SK-N-SH (cell line): ENCODE data around the gene ARID3A. TPM values are rescaled to one million over a fixed set of nuclear protein-coding genes. Genes with fewer than 3 reads are reported as not detected.

ENCODE experiments used
- CTCF ChIA-PET: fragments of 300-600, 350-600 bp; formaldehyde crosslinking; extraction: SDS; loops from one replicate; lab custom pipeline; 2021; lab: Yijun Ruan, JAX
- POLR2A ChIA-PET: fragments of 350-600 bp; sonication (Branson Sonifier 250); formaldehyde crosslinking; extraction: SDS; loops from one replicate; lab custom pipeline; 2020; ENCODE audit warnings: antibody characterized with exemption, inconsistent platforms; lab: Yijun Ruan, JAX
- DNase-seq: peaks from one replicate; pipeline ENCODE4 v3.0.0; 2012
- H2AFZ ChIP-seq: fragments of 200-600 bp; sonication (generic); 2 replicates; pipeline ENCODE4 v1.8.1; 2016; ENCODE audit warnings: antibody characterized with exemption, mild to moderate bottlenecking, low read depth
- H3F3A ChIP-seq: fragments of 200-600 bp; sonication (generic); replicated peaks from 2 replicates; pipeline ENCODE3; 2016; ENCODE audit warnings: antibody characterized with exemption, mild to moderate bottlenecking; ENCODE audit not compliant: insufficient read depth
- H3K27ac ChIP-seq, 2 experiments: fragments of 200-500 bp in 1 of 2; fragments of 200-600 bp in 1 of 2; sonication (Bioruptor generic) in 1 of 2; sonication (generic), shearing (Covaris generic) in 1 of 2; 2 replicates each; pipeline versions ENCODE4 v1.5.1 to v1.6.1; 2014 to 2016; ENCODE audit warnings: low read depth in 2 of 2, inconsistent platforms in 1 of 2, low read length in 1 of 2, mild to moderate bottlenecking in 1 of 2, mixed read lengths in 1 of 2
- H3K27me3 ChIP-seq: fragments of 200-600 bp; sonication (generic), shearing (Covaris generic); 2 replicates; pipeline ENCODE4 v1.6.1; 2016; ENCODE audit warnings: mixed run types; ENCODE audit not compliant: insufficient read depth
- H3K36me3 ChIP-seq, 2 experiments: fragments of 200-500 bp in 1 of 2; fragments of 200-600 bp in 1 of 2; sonication (Bioruptor generic) in 1 of 2; sonication (generic) in 1 of 2; replicated peaks in 1 of 2; 2 replicates each; pipeline versions ENCODE3 to v1.5.1; 2014 to 2016; ENCODE audit warnings: low read length in 1 of 2, mild to moderate bottlenecking in 1 of 2; ENCODE audit not compliant: insufficient read depth in 2 of 2, control insufficient read depth in 1 of 2
- H3K4me1 ChIP-seq, 2 experiments: fragments of 200-500 bp in 1 of 2; fragments of 200-600 bp in 1 of 2; sonication (Bioruptor generic) in 1 of 2; sonication (generic), shearing (Covaris generic) in 1 of 2; 2 replicates each; pipeline versions ENCODE4 v1.5.1 to v1.6.1; 2014 to 2016; ENCODE audit warnings: low read depth in 1 of 2, low read length in 1 of 2, mixed run types in 1 of 2; ENCODE audit not compliant: insufficient read depth in 2 of 2, control insufficient read depth in 1 of 2
- H3K4me2 ChIP-seq: fragments of 200-600 bp; sonication (generic), shearing (Covaris generic); 2 replicates; pipeline ENCODE4 v1.6.1; 2017; ENCODE audit warnings: mixed run types
- H3K4me3 ChIP-seq, 2 experiments: fragments of 200-500 bp in 1 of 2; fragments of 200-600 bp in 1 of 2; sonication (Bioruptor generic) in 1 of 2; sonication (generic), shearing (Covaris generic) in 1 of 2; 2 replicates each; pipeline versions ENCODE4 v1.5.1 to v1.8.1; 2014 to 2016; ENCODE audit warnings: low read depth in 2 of 2, inconsistent platforms in 1 of 2, low read length in 1 of 2, mild to moderate bottlenecking in 1 of 2, mixed read lengths in 1 of 2, moderate library complexity in 1 of 2
- H3K79me2 ChIP-seq: fragments of 200-600 bp; sonication (generic); 2 replicates; pipeline ENCODE4 v1.8.1; 2017; ENCODE audit warnings: mild to moderate bottlenecking; ENCODE audit not compliant: insufficient read depth
- H3K9ac ChIP-seq: fragments of 200-600 bp; sonication (generic); 2 replicates; pipeline ENCODE4 v1.6.1; 2017; ENCODE audit warnings: mixed run types
- H3K9me2 ChIP-seq: fragments of 200-600 bp; sonication (generic); 2 replicates; pipeline ENCODE4 v1.6.1; 2017; ENCODE audit warnings: mixed run types
- H3K9me3 ChIP-seq: fragments of 200-600 bp; sonication (generic); 2 replicates; pipeline ENCODE4 v1.6.1; 2017; ENCODE audit warnings: mixed run types, mild to moderate bottlenecking, moderate library complexity
- H4K20me1 ChIP-seq: fragments of 200-600 bp; sonication (generic); 2 replicates; pipeline ENCODE4 v1.6.1; 2017; ENCODE audit warnings: mild to moderate bottlenecking, mixed run types; ENCODE audit not compliant: insufficient read depth
- CTCF ChIP-seq: fragments of 200-600 bp; sonication (generic); IDR thresholded peaks from 2 replicates; pipeline ENCODE4 v1.6.1; 2017; ENCODE audit warnings: antibody characterized with exemption, mild to moderate bottlenecking, moderate library complexity
- FOSL2 ChIP-seq: IDR thresholded peaks from 2 replicates; pipeline ENCODE4 v1.4.0; 2012; ENCODE audit warnings: low read depth, mild to moderate bottlenecking, moderate library complexity, borderline replicate concordance
- MEF2A ChIP-seq: IDR thresholded peaks from 2 replicates; pipeline ENCODE4 v1.4.0; 2012; ENCODE audit warnings: low read depth, borderline replicate concordance
- POLR2AphosphoS5 ChIP-seq: IDR thresholded peaks from 2 replicates; pipeline ENCODE4 v1.6.1; 2012; ENCODE audit warnings: low read depth, low read length
- RFX5 ChIP-seq: IDR thresholded peaks from 2 replicates; pipeline ENCODE4 v1.6.1; 2012; ENCODE audit warnings: mild to moderate bottlenecking, improper control_type of control experiment, low read length
- USF1 ChIP-seq: IDR thresholded peaks from 2 replicates; pipeline ENCODE4 v1.4.0; 2012; ENCODE audit warnings: low read depth, borderline replicate concordance
- USF2 ChIP-seq: fragments of 150-350 bp; IDR thresholded peaks from 2 replicates; pipeline ENCODE4 v1.6.1; 2017; ENCODE audit warnings: antibody characterized with exemption, low read length, low read depth, borderline replicate concordance
- WGBS: methylation state at CpG from one replicate; pipeline ENCODE4 v1.1.6; 2017; ENCODE audit warnings: low lambda C conversion rate; 5-methylcytosine and 5-hydroxymethylcytosine counted together
- polyA plus RNA-seq, 3 experiments: library from polyadenylated mRNA; depleted of rRNA; stranded (reverse); fragments of >200 nt; gene quantifications; 2 replicates each; pipeline ENCODE4 v1.2.3, GENCODE V29; 2012

Gene ARID3A
- polyA plus RNA-seq, 1 of the 3 experiments (the other 2 are of a cell fraction) = 8.6 TPM

GRCh38 chr19:896999-897398 is 28.8 kb upstream of the ARID3A start:
- Histone ChIP-seq H3K9ac (no peak overlapping the region), H3K4me2 (no peak overlapping the region), H3K4me1 (peaks cover 0 to 2% of the 10 kb centered on the region in 2 experiments; a peak in 1 of 4 replicates), H2AFZ (no peak overlapping the region), H3K36me3 (peaks cover 0 to 17% of the 10 kb centered on the region in 2 experiments), H3K27ac (no peak overlapping the region), H3K9me3 (no peaks in the 10 kb centered on the region), H3K27me3 (no peaks in the 10 kb centered on the region), H3K4me3 (no peak overlapping the region), H3F3A (peaks cover 12% of the 10 kb centered on the region), H3K79me2 (peaks cover 10% of the 10 kb centered on the region), H3K9me2 (no peaks in the 10 kb centered on the region), H4K20me1 (no peaks in the 10 kb centered on the region)
- ChIA-PET CTCF (interaction anchor here (0.7 to 2.4 kb wide), 5 partner anchors 9 to 160 kb away, joined by 3 to 16 read pairs (median 5); no protein-coding TSS in a partner anchor), POLR2A (no interaction called here)
- no peak for DNase-seq
- WGBS = 96% methylated on average over 11 of the region's 11 CpGs
- no peak for TF ChIP-seq RFX5
- no peak for TF ChIP-seq POLR2AphosphoS5
- TF ChIP-seq FOSL2 = no peak
- no peak for TF ChIP-seq USF1
- TF ChIP-seq MEF2A = no peak
- TF ChIP-seq, all 33 proteins: peak for 0

GRCh38 chr19:897442-898039 is 28.3 kb upstream of the ARID3A start:
- H3F3A ChIP-seq = peaks cover 17% of the 10 kb centered on the region
- CTCF ChIA-PET = interaction anchor here (0.7 to 2.4 kb wide), 6 partner anchors 9 to 160 kb away, joined by 3 to 16 read pairs (median 4); no protein-coding TSS in a partner anchor
- H3K79me2 ChIP-seq = peaks cover 10% of the 10 kb centered on the region
- no peak overlapping the region for H3K9ac ChIP-seq
- no peaks in the 10 kb centered on the region for H3K9me3 ChIP-seq
- H3K36me3 ChIP-seq = peaks cover 0 to 19% of the 10 kb centered on the region in 2 experiments
- WGBS = 90% methylated on average over 18 of the region's 26 CpGs
- H3K9me2 ChIP-seq = no peaks in the 10 kb centered on the region
- peaks cover 2% of the 10 kb centered on the region; the same call in 1 of the 2 replicates for H4K20me1 ChIP-seq
- peak; percentile 27; the same call in 1 of the 2 replicates for TF ChIP-seq CTCF
- no peak for TF ChIP-seq USF2
- no peak overlapping the region for H3K4me3 ChIP-seq
- DNase-seq = peak; percentile 65
- H2AFZ ChIP-seq = no peak overlapping the region
- H3K4me1 ChIP-seq = no peaks in the 10 kb centered on the region; a peak in 1 of 4 replicates
- H3K27me3 ChIP-seq = no peaks in the 10 kb centered on the region
- no peak overlapping the region for H3K27ac ChIP-seq
- no peak overlapping the region for H3K4me2 ChIP-seq
- POLR2A ChIA-PET = no interaction called here
